HuH-7 (cell line): ENCODE data around the gene URI1.
A peak's percentile ranks its signal among the peaks of the same experiment; 100 is the strongest.
"Not testable (repeated sequence)": the region's sequence is repeated elsewhere in the genome, so short reads cannot be mapped to it uniquely, and the experiment has no call there.

Source experiments
- DNase-seq: peaks from one replicate; pipeline ENCODE4 v3.0.0; 2011; ENCODE audit warnings: low spot score

URI1 gene

GRCh38 chr19:29941828-29942403, at the start of gene URI1:
Gene URI1, plus strand, starts transcription at chr19:29942239. Its CDS starts 309 bp downstream, at chr19:29942548.
- peak; percentile 87 for DNase-seq

GRCh38 chr19:29893606-29894284, 48.3 kb upstream of the URI1 start:
- DNase-seq = no peak

- no peak for DNase-seq
Observed at GRCh38 chr19:29896802-29897201, 45.2 kb upstream of the URI1 start.

GRCh38 chr19:29897466-29897865, 44.6 kb upstream of the URI1 start:
- no peak for DNase-seq

GRCh38 chr19:29904017-29904416, 38.0 kb upstream of the URI1 start:
- no peak for DNase-seq

- no peak for DNase-seq
Observed at GRCh38 chr19:29908963-29909944, 32.8 kb upstream of the URI1 start.

- DNase-seq = no peak
Observed at GRCh38 chr19:29914933-29915332, 27.1 kb upstream of the URI1 start.

GRCh38 chr19:29915832-29916231, 26.2 kb upstream of the URI1 start:
- not testable (repeated sequence) for DNase-seq

- no peak for DNase-seq
Observed at GRCh38 chr19:29917911-29918310, 24.1 kb upstream of the URI1 start.

- no peak for DNase-seq
Observed at GRCh38 chr19:29918891-29919290, 23.1 kb upstream of the URI1 start.

- no peak for DNase-seq
Observed at GRCh38 chr19:29922972-29923371, 19.1 kb upstream of the URI1 start.

GRCh38 chr19:29923653-29924052, 18.4 kb upstream of the URI1 start:
- no peak for DNase-seq

- no peak for DNase-seq
Observed at GRCh38 chr19:29926031-29926430, 16.0 kb upstream of the URI1 start.

- DNase-seq = no peak
Observed at GRCh38 chr19:29926801-29927200, 15.2 kb upstream of the URI1 start.

- no peak for DNase-seq
Observed at GRCh38 chr19:29927944-29928625, 14.0 kb upstream of the URI1 start.

GRCh38 chr19:29928831-29929230, 13.2 kb upstream of the URI1 start:
- DNase-seq = no peak

- no peak for DNase-seq
Observed at GRCh38 chr19:29934257-29934656, 7.8 kb upstream of the URI1 start.

GRCh38 chr19:29934781-29935180, 7.3 kb upstream of the URI1 start:
- no peak for DNase-seq

GRCh38 chr19:29936409-29936808, 5.6 kb upstream of the URI1 start:
- DNase-seq = no peak

- DNase-seq = no peak
Observed at GRCh38 chr19:29939628-29940027, 2.4 kb upstream of the URI1 start.

- no peak for DNase-seq
Observed at GRCh38 chr19:29940971-29941585, 961 bp upstream of the URI1 start.
